ENCODE data around the gene AASDH.

AASDH gene

DNA sequence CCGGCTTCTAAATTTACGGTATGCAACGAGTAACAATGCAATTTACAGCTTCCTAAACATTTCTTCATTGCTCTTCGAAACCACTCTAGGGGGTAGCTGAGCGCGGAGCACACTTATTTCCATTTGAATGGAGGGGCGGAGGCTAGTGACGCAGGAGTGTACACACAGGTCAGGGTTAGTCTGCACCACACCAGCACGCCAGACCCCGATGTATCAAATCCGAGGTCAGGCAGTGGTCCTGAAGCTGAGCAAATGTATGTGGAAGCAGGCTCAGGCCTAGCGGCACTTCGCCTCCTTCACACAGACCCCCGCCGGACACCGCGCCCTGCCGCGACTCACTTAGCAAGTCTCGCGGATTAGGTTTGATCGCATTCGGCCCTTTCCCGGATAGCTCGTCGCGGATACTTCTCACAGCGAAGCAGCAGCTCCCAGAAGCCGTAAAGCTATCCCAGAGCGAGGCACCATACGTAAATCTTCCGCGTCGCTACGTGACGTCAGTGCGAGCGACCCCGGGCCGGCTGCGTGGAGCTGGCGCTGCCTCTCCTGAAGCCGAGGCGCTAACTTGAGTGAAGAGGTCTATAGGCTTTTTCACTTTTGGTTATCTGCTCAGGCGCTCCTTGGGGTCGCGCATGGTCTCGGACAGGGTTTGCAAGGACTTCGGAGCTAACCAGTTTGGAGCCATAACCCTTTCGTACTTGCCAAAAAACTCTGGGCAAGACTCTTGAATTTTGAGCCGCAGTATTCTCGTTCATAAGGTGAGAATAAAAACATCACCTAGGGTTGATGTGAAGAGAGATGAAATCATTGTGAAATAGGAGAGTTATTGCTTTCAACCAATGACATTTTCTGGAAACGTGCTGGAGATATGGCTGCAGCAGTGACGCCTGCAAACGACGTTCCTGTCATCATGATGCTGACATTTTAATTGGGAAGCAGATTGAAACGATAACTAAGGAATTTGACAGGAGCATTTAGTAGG, at the start of gene AASDH:
Gene AASDH (minus strand): TSS at position 469 of the 979 bp plus-strand sequence. CDS start 3,192 bp downstream, outside the sequence.
- peak; percentile 88 to 94 for DNase-seq (ENCODE audit: low read depth in 2 of 2)

DNA sequence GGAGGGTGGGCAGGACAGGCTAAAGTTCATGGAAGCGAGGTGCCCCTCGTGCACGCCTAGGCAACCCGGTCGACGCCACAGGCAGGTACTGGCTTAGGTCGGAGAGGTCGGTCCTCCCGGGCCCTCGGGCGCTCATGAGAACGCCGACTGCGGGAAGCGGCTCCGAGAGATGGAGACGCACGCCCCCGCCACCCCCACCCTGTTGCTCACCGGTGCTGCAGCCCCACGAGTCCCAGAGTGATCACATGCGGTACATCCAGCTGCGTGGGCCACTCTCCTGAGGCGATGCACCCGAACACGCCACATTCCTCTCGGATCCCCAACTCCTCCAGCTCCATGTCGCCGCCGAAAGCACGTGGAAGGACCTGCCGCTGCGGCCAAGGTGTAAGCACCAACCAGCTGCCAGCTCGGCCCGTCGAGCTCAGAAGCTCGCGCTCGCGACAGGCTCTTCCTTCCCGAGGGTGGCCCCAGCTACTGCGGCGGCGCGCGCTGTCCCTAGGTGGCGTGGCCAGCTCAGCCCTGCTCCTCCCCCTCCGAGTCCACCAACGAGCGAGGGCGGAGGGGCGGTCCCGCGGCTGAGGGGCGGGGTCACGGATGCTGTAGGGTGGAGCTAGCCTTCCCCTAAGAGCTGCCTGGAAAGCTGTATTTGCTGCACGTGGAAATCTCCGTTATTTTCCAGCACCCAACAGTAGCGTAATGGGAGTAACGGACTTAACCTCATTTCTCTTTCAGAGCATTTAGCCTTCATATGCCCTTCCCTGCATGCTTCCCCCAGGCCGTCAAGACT, 48.0 kb upstream of the AASDH start, which contains the start of gene PPAT:
Gene PPAT (minus strand): TSS at position 476 of the 787 bp plus-strand sequence. CDS start 138 bp downstream, at position 338.
- DNase-seq (ENCODE audit: low read depth in 2 of 2): peak; percentile 97 to 99

DNA sequence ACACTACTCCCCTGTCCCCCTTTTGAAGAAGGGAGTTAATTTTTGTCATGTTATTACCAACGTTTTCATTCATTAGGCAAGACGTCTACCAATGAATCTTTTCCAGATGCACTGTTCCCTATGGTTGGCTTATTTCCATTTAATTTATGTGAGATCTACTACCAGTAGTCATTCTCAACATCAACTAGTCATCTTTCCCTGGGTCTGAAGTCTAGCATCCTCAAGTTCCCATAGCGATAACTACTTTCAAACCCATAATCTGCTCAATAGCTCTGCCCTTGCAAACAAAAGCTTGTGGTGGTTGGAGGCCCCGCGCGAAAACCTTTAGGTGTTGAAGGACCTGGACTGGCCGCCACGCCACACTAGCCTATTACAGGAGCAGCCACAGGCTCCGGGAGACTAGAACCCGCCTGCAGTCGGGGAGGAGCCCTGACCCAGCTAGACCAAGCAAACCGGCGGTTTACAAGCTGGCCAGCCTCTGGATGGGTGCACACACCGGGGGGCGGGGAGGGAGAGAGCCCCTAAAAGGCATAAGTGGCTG, 47.4 kb upstream of the AASDH start:
- peak; percentile 15 to 22 for DNase-seq (ENCODE audit: low read depth in 2 of 2)

GRCh38 chr4:56433280-56433679, 46.0 kb upstream of the AASDH start:
- DNase-seq (ENCODE audit: low read depth in 2 of 2): no peak

DNA sequence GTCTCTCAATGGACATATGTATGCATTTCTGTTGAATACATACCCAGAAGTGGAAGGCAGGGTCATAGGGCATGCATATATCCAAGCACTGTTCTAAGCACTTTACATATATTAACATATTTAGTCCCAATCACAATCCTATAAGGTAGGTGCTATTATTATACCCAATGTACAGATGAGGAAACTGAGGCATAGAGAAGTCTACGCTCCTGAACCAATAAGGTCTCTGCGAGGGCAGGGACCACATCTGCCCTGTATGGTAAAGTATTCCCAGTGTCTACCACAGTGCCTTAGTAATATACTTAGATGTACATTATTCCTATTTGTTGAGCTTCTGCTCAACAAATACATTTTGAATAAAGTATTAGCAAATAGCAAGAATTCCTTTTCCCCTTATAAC, 42.9 kb upstream of the AASDH start:
- no peak for DNase-seq (ENCODE audit: low read depth in 2 of 2)

GRCh38 chr4:56427179-56427578, 39.9 kb upstream of the AASDH start:
- DNase-seq (ENCODE audit: low read depth in 2 of 2): no peak

- no peak for DNase-seq (ENCODE audit: low read depth in 2 of 2)
Observed at GRCh38 chr4:56426273-56426672, 39.0 kb upstream of the AASDH start.

DNA sequence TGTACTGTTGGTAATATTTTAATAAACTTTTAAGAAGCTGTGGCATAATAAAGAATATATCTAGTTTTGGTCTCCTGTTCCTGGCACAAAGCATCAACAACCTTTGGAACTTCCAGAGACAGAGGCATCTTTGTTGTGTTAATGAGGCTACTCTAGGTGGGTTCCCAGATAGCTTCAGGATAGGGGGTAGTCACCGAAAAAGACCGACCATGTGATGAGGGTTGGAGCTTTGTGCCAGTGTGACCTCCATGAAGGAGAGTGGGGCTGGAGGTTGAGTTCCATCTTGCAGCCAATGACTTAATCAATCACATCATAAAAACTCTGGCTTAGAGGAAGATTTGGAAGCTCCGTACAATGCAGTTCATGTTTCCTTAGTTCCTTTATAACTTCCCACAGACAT, 38.2 kb upstream of the AASDH start:
- DNase-seq (ENCODE audit: low read depth in 2 of 2): no peak

- DNase-seq (ENCODE audit: low read depth in 2 of 2): no peak
Observed at GRCh38 chr4:56424697-56425514, 37.6 kb upstream of the AASDH start.

- no peak for DNase-seq (ENCODE audit: low read depth in 2 of 2)
Observed at GRCh38 chr4:56424176-56424575, 36.9 kb upstream of the AASDH start.

- no peak for DNase-seq (ENCODE audit: low read depth in 2 of 2)
Observed at GRCh38 chr4:56417396-56417795, 30.1 kb upstream of the AASDH start.

DNA sequence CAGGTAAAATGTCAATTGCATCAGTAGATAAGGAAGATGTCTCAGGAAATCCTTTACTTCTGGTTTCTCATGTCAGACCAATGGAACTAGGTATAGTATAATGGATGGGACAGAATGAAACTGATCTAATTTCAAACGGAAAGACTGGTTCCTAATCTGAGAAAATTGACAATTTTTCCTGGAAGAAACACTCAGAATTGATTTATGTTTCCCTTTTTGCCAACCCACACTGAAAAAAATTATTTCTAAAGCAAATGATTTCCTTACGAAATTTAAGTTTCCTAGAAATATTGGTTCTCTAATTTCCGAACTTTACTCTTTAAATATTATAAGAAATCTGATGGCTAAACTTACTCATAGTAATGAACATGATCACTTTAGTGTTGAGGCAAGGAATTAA, 29.1 kb upstream of the AASDH start:
- DNase-seq (ENCODE audit: low read depth in 2 of 2): no peak

- no peak for DNase-seq (ENCODE audit: low read depth in 2 of 2)
Observed at GRCh38 chr4:56414135-56414670, 26.9 kb upstream of the AASDH start.

DNA sequence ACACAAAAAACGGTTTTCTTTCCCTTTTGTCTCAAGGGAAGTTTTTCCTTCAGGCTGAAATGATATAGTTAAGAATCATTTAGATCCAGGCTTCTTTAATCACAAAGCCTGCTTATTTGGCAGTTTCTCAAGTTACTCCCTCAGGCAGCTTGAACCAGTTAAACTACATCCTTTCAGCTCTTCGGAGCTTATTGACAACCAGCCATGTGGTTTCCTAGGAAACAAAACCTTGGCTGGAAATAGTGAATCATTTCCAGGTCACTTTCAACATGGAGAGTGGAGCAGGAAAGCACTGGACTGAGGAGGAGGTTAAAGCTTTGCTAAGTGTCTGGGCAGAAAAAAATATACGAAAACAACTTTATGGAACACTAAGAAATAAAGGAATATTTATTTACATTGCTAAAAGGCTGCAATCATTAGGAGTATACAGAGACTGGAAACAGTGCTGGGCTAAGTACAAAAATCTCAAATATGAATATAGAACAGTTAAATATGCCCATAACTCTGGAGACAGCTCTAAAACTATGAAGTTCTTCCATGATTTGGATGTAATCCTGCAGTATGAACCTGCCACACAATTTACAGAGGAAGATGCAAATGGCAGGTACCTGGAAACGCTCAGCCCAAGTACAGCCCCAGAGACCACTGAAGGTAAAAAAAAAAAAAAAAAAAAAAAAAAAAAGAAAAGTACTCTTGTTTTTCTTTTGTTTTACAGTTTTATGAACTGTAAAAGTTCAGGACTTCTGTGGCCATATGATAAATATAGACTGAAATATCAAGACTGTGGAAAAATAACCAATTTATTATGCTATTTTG, 23.2 kb upstream of the AASDH start:
- DNase-seq (ENCODE audit: low read depth in 2 of 2): no peak

- DNase-seq (ENCODE audit: low read depth in 2 of 2): no peak
Observed at GRCh38 chr4:56409511-56410090, 22.3 kb upstream of the AASDH start.

GRCh38 chr4:56408978-56409377, 21.7 kb upstream of the AASDH start:
- no peak for DNase-seq (ENCODE audit: low read depth in 2 of 2)

- no peak for DNase-seq (ENCODE audit: low read depth in 2 of 2)
Observed at GRCh38 chr4:56406151-56406550, 18.9 kb upstream of the AASDH start.

DNA sequence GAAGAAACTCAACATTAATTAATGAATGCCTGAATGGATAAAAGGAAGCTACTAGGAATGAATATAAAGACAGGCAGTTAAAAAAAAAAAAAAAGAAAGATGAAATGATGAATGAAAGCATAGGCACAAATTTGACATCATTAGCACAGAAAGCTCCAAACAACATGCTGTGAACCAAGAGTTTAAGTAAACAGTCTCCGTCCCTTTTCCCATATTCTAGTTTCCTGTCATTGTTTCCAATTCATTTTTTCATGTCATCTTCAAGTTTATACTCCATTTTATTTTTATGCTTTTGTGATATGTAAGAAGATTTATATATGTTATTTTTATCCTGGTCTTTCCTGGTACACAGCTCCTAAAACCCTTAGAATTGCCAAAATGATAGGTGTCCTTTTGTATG, 17.7 kb upstream of the AASDH start:
- no peak for DNase-seq (ENCODE audit: low read depth in 2 of 2)

GRCh38 chr4:56400560-56400959, 13.3 kb upstream of the AASDH start:
- no peak for DNase-seq (ENCODE audit: low read depth in 2 of 2)

DNA sequence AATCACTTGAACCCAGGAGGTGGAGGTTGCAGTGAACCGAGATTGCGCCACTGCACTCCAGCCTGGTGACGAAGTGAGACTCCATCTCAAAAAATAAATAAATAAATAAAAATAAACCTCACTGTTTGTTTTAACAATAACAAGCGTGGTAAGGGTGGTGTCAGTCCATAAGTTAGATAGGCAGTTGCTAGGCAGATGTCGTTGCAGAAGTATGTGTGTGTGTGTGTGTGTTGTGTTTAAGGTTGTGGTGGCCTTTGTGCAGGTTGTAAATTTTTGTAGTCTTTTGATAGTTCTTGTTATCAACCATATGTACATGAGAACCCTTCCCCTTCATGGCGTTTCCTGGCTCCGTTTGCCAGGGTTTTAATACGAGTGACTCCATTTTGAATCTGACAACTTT, 4.0 kb upstream of the AASDH start:
- DNase-seq (ENCODE audit: low read depth in 2 of 2): no peak
